ENCODE data around the gene TEX22.

TEX22 gene

DNA sequence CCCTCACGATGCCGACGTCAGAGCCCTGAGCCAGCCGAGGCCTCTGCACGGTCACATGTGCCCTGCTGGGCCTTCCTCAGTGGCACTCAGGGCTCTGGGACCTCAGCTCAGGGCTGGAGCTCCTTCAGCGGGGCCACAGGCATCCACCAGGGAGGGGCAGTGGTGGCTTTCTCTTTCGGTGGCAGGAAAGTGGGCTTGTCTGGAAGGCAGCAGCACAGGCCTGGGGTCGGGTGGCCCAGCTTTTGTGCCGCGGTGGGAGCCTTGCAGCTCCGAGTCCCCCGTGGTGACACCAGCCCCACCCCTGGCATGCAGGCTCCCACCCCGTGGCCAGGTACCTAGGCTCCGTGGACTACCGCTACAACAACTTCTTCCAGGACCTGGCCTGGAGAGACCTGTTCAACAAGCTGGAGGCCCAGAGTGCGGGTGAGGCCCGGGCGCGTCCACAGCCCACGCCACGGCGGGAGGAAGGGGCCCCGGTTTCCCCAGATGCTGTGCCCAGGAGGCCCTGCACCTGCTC, 14.2 kb upstream of the TEX22 start:
- no peak for DNase-seq (ENCODE audit: low read depth in 2 of 2)

GRCh38 chr14:105384605-105385321, 13.6 kb upstream of the TEX22 start:
- no peak for DNase-seq (ENCODE audit: low read depth in 2 of 2)

DNA sequence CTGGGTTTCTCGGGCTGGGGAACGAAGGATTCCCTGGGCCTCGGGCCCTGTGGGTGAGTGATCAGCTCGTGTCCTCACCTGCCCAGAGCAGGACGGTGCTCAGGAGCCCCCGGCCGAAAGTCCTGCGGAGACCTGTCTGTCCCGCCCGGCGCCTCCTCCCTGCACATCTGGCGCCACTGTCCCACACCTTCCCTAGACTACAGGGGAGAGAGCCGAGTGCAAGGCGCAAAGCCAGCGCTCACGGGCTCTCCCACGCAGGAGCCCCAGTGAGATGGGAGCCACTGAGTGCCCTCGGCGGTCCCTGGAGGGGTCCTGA, 13.1 kb upstream of the TEX22 start:
- DNase-seq (ENCODE audit: low read depth in 2 of 2), result no peak

GRCh38 chr14:105385698-105386365, 12.5 kb upstream of the TEX22 start:
- no peak for DNase-seq (ENCODE audit: low read depth in 2 of 2)

DNA sequence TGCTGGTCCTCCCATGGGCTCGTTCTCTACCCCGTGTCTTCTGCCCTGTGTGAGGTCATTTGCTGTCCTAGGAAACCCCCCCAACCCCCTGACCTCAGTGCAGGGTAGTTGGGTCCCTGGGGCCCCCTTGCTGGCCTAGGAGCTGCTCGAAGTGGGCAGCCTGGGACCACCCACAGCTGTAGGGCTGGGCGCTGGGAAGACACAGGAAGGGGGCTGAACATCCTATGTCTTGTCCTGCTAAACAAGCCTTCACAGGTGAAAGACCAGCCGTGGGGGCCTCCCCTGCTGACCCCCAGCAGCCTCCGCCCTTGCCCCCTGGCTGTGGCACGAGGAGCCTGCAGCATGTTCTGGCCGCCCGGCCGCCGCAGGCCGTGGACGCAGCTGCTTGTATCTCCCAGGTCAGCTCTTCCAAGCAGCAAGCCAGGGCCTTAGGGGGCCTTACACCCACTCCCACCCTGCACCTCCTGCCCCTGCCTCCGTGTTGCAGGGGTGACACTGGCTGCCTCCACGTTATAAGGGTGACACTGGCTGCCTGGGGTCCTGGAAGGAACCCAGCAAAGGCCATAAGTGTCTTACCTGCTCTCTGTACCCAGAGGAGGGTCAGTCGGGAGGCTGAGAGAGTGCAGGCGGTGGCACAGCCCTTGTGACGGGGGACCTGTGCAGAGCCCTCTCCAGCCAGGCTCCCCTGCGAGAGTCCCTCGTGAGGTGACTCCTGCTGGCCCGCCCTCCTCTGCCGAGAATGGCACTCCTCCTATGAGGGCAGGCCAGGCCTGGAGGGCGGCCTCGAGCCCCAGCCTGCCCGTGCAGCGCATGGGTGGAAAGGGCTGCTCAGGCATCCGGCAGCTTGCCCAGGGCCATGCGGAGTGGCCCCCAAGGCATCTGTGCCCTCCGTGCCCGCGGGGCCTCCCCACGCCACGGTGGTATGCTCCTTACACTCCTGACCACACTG, 11.5 kb upstream of the TEX22 start:
- no peak for DNase-seq (ENCODE audit: low read depth in 2 of 2)

DNA sequence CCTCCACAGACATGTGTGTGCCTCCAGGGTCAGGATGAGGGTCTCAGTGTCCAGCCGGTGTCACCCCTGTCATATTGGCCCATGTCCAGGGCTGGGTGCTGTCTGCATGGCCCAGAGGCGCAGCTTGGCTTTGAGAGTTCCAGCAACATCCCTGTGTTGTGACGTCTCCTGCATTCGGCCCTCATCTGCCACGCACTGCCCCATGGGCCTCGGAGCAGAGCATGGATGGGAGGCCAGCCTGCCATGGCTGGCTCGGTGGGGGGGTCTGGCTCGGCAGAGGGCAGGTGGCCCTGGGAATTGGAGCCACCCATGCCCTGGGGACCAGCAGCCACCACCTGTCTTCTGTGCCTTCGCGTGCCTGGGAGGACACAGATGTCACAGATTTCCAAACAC, 10.8 kb upstream of the TEX22 start:
- DNase-seq (ENCODE audit: low read depth in 2 of 2), result no peak

GRCh38 chr14:105388110-105388951, 10.0 kb upstream of the TEX22 start:
- no peak for DNase-seq (ENCODE audit: low read depth in 2 of 2)

GRCh38 chr14:105388976-105389375, 9.4 kb upstream of the TEX22 start:
- no peak for DNase-seq (ENCODE audit: low read depth in 2 of 2)

DNA sequence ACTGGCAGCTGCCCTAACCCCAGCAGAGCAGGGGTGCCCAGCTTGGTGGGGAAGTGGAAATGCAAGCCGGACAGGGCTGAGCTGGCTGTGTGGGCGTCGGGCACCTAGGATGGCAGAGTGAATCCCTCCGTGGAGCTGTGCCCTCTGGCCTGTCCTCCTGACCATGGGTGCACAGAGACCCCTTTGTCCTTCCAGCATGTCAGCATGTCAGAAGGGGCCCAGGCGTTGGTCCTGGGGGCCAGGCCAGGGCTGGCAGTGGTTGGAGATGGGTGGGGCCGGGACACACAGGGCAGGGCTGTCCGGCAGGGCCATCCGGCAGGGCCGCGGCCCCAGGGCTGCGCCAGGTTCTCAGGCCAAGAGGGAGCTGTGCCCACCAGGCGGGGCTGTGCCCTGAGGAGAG, 8.8 kb upstream of the TEX22 start:
- DNase-seq (ENCODE audit: low read depth in 2 of 2), result no peak

GRCh38 chr14:105389976-105390848, 8.1 kb upstream of the TEX22 start:
- DNase-seq (ENCODE audit: low read depth in 2 of 2), result no peak

DNA sequence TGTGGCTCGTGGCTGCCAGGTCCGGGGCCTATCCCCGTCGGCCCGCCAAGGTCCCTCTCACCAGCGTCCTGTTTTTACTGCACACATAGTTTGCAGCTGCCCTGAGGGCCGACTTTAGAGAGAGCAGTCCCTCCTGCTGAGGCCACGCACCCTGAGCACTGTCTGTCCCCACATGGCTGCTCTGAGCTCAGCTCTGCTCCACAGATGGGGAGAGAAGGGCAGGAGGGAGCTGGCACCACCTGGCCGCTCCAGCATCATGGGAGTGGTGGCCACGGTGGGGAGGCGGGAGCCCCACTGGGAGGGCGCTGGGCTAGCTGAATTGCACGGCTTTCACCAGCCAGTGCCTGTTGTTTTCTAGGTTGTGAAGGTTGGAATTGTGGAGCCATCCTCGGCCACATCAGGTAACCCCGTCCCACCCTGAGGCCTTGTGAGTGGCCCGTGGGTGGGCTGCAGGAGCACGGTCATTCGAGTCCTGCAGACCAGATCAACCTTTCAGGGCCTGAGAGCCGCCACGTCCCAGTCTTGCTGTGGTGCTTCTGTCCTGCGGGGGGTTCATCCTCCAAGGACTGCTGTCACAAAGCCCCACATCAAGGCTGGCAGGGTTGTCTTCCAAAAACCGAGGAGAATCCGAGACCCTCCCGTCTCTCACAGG, 7.4 kb upstream of the TEX22 start:
- no peak for DNase-seq (ENCODE audit: low read depth in 2 of 2)

DNA sequence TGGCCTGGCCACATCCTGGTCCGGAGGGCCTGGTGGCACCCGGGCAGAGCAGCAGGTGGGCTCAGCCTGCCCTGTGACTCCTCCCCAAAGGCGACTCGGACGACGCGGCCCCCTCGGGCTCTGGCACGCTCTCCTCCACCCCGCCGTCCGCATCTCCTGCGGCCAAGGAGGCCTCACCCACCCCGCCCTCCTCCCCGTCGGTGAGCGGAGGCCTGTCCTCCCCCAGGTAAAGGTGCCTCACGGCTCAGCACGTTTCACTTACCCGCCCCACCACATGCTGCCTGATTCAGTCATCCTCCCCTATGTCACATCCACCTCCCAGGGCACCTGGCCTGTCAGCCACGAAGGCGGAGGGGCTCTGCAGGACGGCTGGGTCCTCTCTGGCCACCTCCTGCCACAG, 6.8 kb upstream of the TEX22 start:
- no peak for DNase-seq (ENCODE audit: low read depth in 2 of 2)

- no peak for DNase-seq (ENCODE audit: low read depth in 2 of 2)
Observed at GRCh38 chr14:105392131-105393090, 5.9 kb upstream of the TEX22 start.

GRCh38 chr14:105393151-105393550, 5.2 kb upstream of the TEX22 start:
- DNase-seq (ENCODE audit: low read depth in 2 of 2), result no peak

DNA sequence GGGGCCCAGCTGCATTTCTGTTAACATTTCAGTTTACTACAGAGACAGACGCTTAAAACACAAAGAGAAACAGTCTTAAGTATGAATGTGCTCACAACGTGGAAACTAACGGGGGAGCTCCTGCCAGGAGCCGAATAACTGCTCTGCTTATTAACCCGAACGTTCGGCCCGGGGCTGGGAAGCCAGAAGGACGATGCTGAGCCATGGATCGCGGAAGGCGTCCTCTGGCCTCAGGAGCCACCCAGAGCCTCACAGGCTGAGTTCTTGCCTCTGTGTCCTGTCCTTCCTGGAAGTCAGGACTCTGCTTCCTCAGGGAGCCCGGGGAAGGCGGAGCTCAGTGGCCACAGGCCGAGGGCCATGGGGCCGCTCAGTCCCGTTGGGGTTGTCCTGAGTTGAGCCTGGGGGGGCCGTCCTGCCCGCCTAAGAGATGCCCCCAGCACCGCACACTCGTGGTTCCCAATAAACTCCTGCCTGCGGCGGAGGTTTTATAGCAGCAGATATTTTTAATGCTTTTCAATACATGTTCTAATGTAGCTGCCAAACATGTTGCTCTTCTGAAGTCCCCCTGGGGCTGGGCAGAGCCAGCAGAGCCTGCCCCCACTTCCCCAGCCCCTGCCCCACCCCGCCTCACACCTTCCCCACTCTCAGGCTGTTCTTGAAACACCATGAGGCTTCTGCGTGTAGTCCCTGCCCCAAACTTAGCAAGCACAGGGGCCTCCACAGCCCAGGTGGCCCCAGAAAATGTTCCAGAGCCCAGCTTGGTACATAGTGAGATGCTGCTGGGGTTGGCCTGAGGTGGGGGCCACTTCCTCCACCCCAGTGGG, 3.4 kb upstream of the TEX22 start:
- DNase-seq (ENCODE audit: low read depth in 2 of 2), result no peak

DNA sequence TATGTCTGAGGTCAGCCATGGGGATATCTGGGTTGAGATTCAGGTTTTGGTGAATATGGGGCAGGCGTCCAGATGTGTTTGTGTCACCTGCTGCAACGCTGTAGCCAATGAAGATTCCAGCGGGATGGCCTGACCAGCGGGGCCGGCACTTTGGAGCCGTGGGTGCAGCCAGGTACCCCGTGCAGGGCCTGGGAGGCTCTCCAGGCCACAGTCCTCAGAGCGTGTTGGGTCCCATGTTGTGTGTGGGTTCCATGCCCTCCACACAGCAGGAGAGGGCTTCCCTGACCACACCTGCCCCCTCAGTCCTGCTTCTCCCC, 2.8 kb upstream of the TEX22 start:
- no peak for DNase-seq (ENCODE audit: low read depth in 2 of 2)

GRCh38 chr14:105397350-105397931, 897 bp upstream of the TEX22 start:
- DNase-seq (ENCODE audit: low read depth in 2 of 2), result no peak
